ENCODE results near the gene BRD9.

- no peak for TF ChIP-seq USF2 (IDR thresholded peaks at IDR 0.05; ENCODE audit: low read depth, low read length)
- no peak for TF ChIP-seq CTCF (conservative IDR thresholded peaks at IDR 0.05; ENCODE audit: low read depth, low read length)
- no peak for TF ChIP-seq CEBPB (IDR thresholded peaks at IDR 0.05; ENCODE audit: low read depth, low read length)
- no peak for TF ChIP-seq RFX5 (IDR thresholded peaks at IDR 0.05; ENCODE audit: low read depth, low read length)
- TF ChIP-seq POLR2A (IDR thresholded peaks at IDR 0.05; ENCODE audit: low read depth, low read length), result no peak
- no peak for TF ChIP-seq SMC3 (IDR thresholded peaks at IDR 0.05; ENCODE audit: low read depth, low read length)
- TF ChIP-seq MAFK (IDR thresholded peaks at IDR 0.05; ENCODE audit: low read depth, low read length), result no peak
- no peak for TF ChIP-seq MAZ (IDR thresholded peaks at IDR 0.05; ENCODE audit: borderline replicate concordance, low read depth, low read length)
- TF ChIP-seq BHLHE40 (IDR thresholded peaks at IDR 0.05; ENCODE audit: low read depth, low read length), result no peak
- no peak for TF ChIP-seq RAD21 (IDR thresholded peaks at IDR 0.05; ENCODE audit: low read length)
- no peak for TF ChIP-seq MXI1 (IDR thresholded peaks at IDR 0.05; ENCODE audit: borderline replicate concordance, low read depth, low read length)
Observed at GRCh38 chr5:859798-860296, 32.8 kb downstream of the BRD9 start.

Data from IMR-90 (cell line).